Endothelial cell of umbilical vein (primary cell): ENCODE data around the gene AK5. TPM values are rescaled to one million over a fixed set of nuclear protein-coding genes. Genes with fewer than 3 reads are reported as not detected.

ENCODE experiments used
- BruUV-seq: library from RNA; stranded (reverse); fragments of 400-500 nt; replicated peaks from 2 replicates; lab custom pipeline; 2021; lab: Mats Ljungman, UMichigan
- CTCF ChIA-PET: fragments of 300-600, 350-600 bp; sonication (Branson Sonifier 250); formaldehyde crosslinking; loops from one replicate; lab custom pipeline; 2021; ENCODE audit warnings: antibody characterized with exemption, inconsistent platforms; lab: Charles Lee
- POLR2A ChIA-PET: fragments of 300-600, 350-600 bp; sonication (Branson Sonifier 250); formaldehyde crosslinking; loops from one replicate; lab custom pipeline; 2021; ENCODE audit warnings: antibody characterized with exemption, inconsistent platforms; lab: Charles Lee
- DNase-seq: peaks from one replicate; pipeline ENCODE4 v3.0.0-alpha.2; 2011; ENCODE audit warnings: low read depth, low spot score
- FAIRE-seq: peaks from 2 replicates; lab custom pipeline; 2011; peaks lifted over from hg19 to GRCh38; lab: Jason Lieb, UNC
- H2AFZ ChIP-seq: 2 replicates; pipeline ENCODE4 v1.6.0; 2012; ENCODE audit warnings: low read depth, low read length, control low read depth, inconsistent platforms
- H3K27ac ChIP-seq: 2 replicates; pipeline ENCODE4 v1.5.1; 2011; ENCODE audit warnings: low read depth, mild to moderate bottlenecking, control low read depth, low read length, moderate library complexity; ENCODE audit not compliant: insufficient read depth
- H3K27me3 ChIP-seq, 2 experiments: 2 replicates each; pipeline versions ENCODE4 v1.6.0 to v1.6.1; 2011; ENCODE audit warnings: low read length in 2 of 2, mixed read lengths in 1 of 2; ENCODE audit not compliant: control insufficient read depth in 2 of 2, insufficient read depth in 2 of 2
- H3K36me3 ChIP-seq, 2 experiments: 2 replicates in 1 of 2; 3 replicates in 1 of 2; pipeline ENCODE4 v1.5.1; 2011; ENCODE audit warnings: low read length in 2 of 2, mild to moderate bottlenecking in 1 of 2, moderate library complexity in 1 of 2; ENCODE audit not compliant: control insufficient read depth in 2 of 2, insufficient read depth in 2 of 2; ENCODE audit errors: extremely low read depth in 1 of 2
- H3K4me1 ChIP-seq: 3 replicates; pipeline ENCODE4 v1.5.1; 2011; ENCODE audit warnings: mild to moderate bottlenecking, low read length; ENCODE audit not compliant: control insufficient read depth, insufficient read depth; ENCODE audit errors: extremely low read depth
- H3K4me2 ChIP-seq: 2 replicates; pipeline ENCODE4 v1.6.1; 2011; ENCODE audit warnings: low read length, control low read depth, mixed read lengths; ENCODE audit not compliant: insufficient read depth
- H3K4me3 ChIP-seq, 3 experiments: fragments of 200-600 bp in 1 of 3; sonication (generic), shearing (Covaris generic) in 1 of 3; replicated peaks in 1 of 3; 2 replicates each; pipeline ENCODE4 v1.5.1; 2011 to 2016; ENCODE audit warnings: control low read depth in 3 of 3, low read length in 3 of 3, mild to moderate bottlenecking in 2 of 3, inconsistent platforms in 1 of 3, low read depth in 1 of 3, moderate library complexity in 1 of 3; ENCODE audit not compliant: insufficient read depth in 1 of 3
- H3K79me2 ChIP-seq: 2 replicates; pipeline ENCODE4 v1.6.0; 2012; ENCODE audit warnings: low read length, inconsistent platforms; ENCODE audit not compliant: control insufficient read depth, insufficient read depth
- H3K9ac ChIP-seq: replicated peaks from 2 replicates; pipeline ENCODE3; 2011; ENCODE audit warnings: low read length, control low read depth; ENCODE audit not compliant: insufficient read depth; ENCODE audit errors: extremely low read depth
- H3K9me1 ChIP-seq: replicated peaks from 3 replicates; pipeline ENCODE4 v1.6.0; 2011; ENCODE audit warnings: mild to moderate bottlenecking, low read length; ENCODE audit not compliant: control insufficient read depth, insufficient read depth; ENCODE audit errors: extremely low read depth
- H3K9me3 ChIP-seq: replicated peaks from 2 replicates; pipeline ENCODE4 v1.5.1; 2012; ENCODE audit warnings: low read length, inconsistent platforms; ENCODE audit not compliant: control insufficient read depth, insufficient read depth
- H4K20me1 ChIP-seq: replicated peaks from 2 replicates; pipeline ENCODE3; 2011; ENCODE audit warnings: mild to moderate bottlenecking, low read length; ENCODE audit not compliant: control insufficient read depth, insufficient read depth; ENCODE audit errors: extremely low read depth
- CTCF ChIP-seq, 2 donors: IDR thresholded peaks; 1 replicate in 1 of 2; 2 replicates in 1 of 2; pipeline ENCODE4 v1.5.1; 2011; ENCODE audit warnings: low read length in 2 of 2, mild to moderate bottlenecking in 2 of 2, moderate library complexity in 2 of 2, control low read depth in 1 of 2, inconsistent platforms in 1 of 2, low read depth in 1 of 2; ENCODE audit not compliant: insufficient read depth in 1 of 2; ENCODE audit errors: extremely low read depth in 1 of 2
- EZH2 ChIP-seq: IDR thresholded peaks from 2 replicates; pipeline ENCODE4 v1.6.1; 2012; ENCODE audit warnings: borderline replicate concordance, low read depth, mild to moderate bottlenecking, moderate library complexity, low read length, inconsistent platforms; ENCODE audit not compliant: severe bottlenecking
- FOS ChIP-seq: IDR thresholded peaks from 2 replicates; pipeline ENCODE4 v1.6.1; 2011; ENCODE audit warnings: mild to moderate bottlenecking, low read length, moderate library complexity, borderline replicate concordance; ENCODE audit not compliant: insufficient read depth
- GATA2 ChIP-seq: IDR thresholded peaks from 2 replicates; pipeline ENCODE4 v1.7.0; 2011; ENCODE audit warnings: low read depth, mild to moderate bottlenecking, moderate library complexity, mixed read lengths, low read length; ENCODE audit not compliant: insufficient read length, insufficient read depth
- JUN ChIP-seq: IDR thresholded peaks from 2 replicates; pipeline ENCODE4 v1.6.1; 2011; ENCODE audit warnings: borderline replicate concordance, low read depth; ENCODE audit not compliant: insufficient read length, insufficient read depth
- MAX ChIP-seq: IDR thresholded peaks from 2 replicates; pipeline ENCODE4 v1.6.1; 2011; ENCODE audit not compliant: insufficient read depth, insufficient read length
- MYC ChIP-seq: IDR thresholded peaks from one replicate; pipeline ENCODE4 v1.6.1; 2011; ENCODE audit warnings: mild to moderate bottlenecking, low read depth, low read length
- POLR2A ChIP-seq: IDR thresholded peaks from 2 replicates; pipeline ENCODE4 v1.6.1; 2012; ENCODE audit warnings: low read depth, mild to moderate bottlenecking, control low read depth, low read length
- POLR2AphosphoS5 ChIP-seq: IDR thresholded peaks from 2 replicates; pipeline ENCODE4 v1.6.1; 2012; ENCODE audit warnings: low read depth, mild to moderate bottlenecking, control low read depth, low read length, moderate library complexity; ENCODE audit not compliant: insufficient read depth
- dilution Hi-C: fragments of 300-500 bp; cut with MboI; formaldehyde crosslinking; loops from one replicate; pipeline ENCODE4 v1.15.0; 2019; ENCODE audit warnings: low sequenced_read_pairs; ENCODE audit not compliant: extremely low pct_ligation_motif_present
- intact Hi-C: fragments of 100-400 bp; cut with micrococcal nuclease; formaldehyde crosslinking; loops from one replicate; pipeline ENCODE4 v1.10.0; 2022
- polyA plus RNA-seq, 4 experiments: library from polyadenylated mRNA; depleted of rRNA in 3 of 4; stranded (reverse) in 3 of 4; unstranded in 1 of 4; fragments of >200 nt; gene quantifications; 2 replicates each; pipeline versions ENCODE4 v1.2.1 to v1.2.3, GENCODE V29; 2011 to 2012; ENCODE audit warnings: missing spikeins in 1 of 4
- total RNA-seq: library from RNA; stranded (reverse); gene quantifications from 2 replicates; pipeline ENCODE4 v1.2.3, GENCODE V29; 2021

AK5 gene
- total and polyA plus RNA-seq, 2 donors (not counting 3 experiments of a cell fraction or from before 2014, with no cell fraction given), result 5.0 to 7.5 TPM

GRCh38 chr1:77509898-77510297, 228.1 kb downstream of the AK5 start:
- dilution Hi-C loops (no loop called here), intact Hi-C loops (loop anchor here (5.0 to 10.0 kb wide), 3 partner anchors 172 to 1535 kb away; partner anchors contain the start of genes PIGK and ZZZ3)
- Histone ChIP-seq H4K20me1 (no peaks in the 10 kb centered on the region), H3K4me3 (no peak overlapping the region), H3K27ac (peak overlapping the region; percentile 50), H3K4me2 (no peak overlapping the region), H3K9me3 (no peaks in the 10 kb centered on the region), H3K79me2 (no peaks in the 10 kb centered on the region), H3K36me3 (no peaks in the 10 kb centered on the region), H3K27me3 (no peaks in the 10 kb centered on the region), H3K9ac (no peak overlapping the region), H3K9me1 (no peaks in the 10 kb centered on the region), H2AFZ (no peak overlapping the region), H3K4me1 (peaks cover 51% of the 10 kb centered on the region)
- ChIA-PET CTCF (interaction anchor here (0.9 to 3.4 kb wide), 3 partner anchors 23 to 47 kb away, joined by 3 to 19 read pairs (median 6); no protein-coding TSS in a partner anchor), POLR2A (no interaction called here)
- BruUV-seq, result no TSS peak
- TF ChIP-seq POLR2A, result no peak
- TF ChIP-seq JUN, result no peak
- no peak for TF ChIP-seq EZH2
- no peak for TF ChIP-seq MAX
- TF ChIP-seq CTCF (IDR thresholded peaks at IDR 0.05; ENCODE audit: extremely low read depth in 1 of 2, insufficient read depth in 1 of 2, low read depth in 1 of 2, low read length in 2 of 2), result no peak
- no peak for TF ChIP-seq FOS
- no peak for TF ChIP-seq GATA2
- no peak for TF ChIP-seq MYC
- no peak for TF ChIP-seq POLR2AphosphoS5
- DNase-seq (no peak), FAIRE-seq (no peak)
